Stimulated activated CD8-positive, alpha-beta memory T cell treated with anti-CD3 and anti-CD28 coated beads, Interleukin-12 subunit alpha, Interleukin-12 subunit beta, amount 100 ng/mL, for 24 hours (primary cell): ENCODE results near the gene EMC8.
"Not testable (repeated sequence)": the region's sequence is repeated elsewhere in the genome, so short reads cannot be mapped to it uniquely, and the experiment has no call there.

ENCODE experiments used
- DNase-seq: peaks from one replicate; pipeline ENCODE4 v3.0.0-alpha.2; 2020; ENCODE audit errors: extremely low read depth

Gene EMC8

DNA sequence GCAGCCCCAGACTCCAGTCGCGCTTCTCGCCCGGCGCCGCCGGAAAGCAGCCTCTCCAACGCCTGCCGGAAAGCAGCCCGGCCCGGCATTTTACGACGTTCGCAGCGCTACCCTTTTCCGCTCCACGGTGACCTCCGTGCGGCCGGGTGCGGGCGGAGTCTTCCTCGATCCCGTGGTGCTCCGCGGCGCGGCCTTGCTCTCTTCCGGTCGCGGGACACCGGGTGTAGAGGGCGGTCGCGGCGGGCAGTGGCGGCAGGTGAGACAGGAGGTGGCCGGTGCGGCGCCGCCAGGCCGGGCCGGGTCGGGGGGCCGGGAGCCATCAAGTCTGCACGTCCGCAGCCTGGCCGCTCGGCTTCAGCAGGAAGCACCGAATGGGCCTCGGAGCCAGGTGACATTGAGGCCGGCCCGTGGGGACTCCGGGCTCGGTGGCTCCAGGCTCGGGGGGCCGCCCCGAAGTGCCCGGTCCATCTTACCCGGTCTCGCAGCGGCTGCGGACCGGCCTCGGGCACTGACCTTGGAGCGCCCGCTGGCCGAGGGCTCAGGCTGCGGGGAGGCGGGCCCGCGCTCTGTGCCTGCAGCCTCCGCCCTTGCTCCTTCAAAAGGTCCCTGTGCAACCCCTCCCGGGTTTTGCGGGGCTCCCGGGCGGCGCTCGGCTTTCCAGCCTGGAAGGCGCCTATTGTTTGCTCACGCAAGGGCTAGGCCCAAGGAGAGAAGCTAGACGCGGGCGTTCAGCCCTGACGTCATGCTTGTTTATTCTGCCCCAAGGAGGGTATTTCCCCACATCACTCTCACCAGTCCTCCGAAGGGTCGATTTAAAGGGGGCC lies at the start of gene EMC8, which contains the start of gene COX4I1:
Gene EMC8, minus strand, starts transcription at position 48 of the 824 bp plus-strand sequence. CDS start 249 bp downstream, outside the sequence.
Gene COX4I1, plus strand, starts transcription at position 199 of the 824 bp plus-strand sequence. CDS start 1,511 bp downstream, outside the sequence.
- peak; percentile 87 for DNase-seq

DNA sequence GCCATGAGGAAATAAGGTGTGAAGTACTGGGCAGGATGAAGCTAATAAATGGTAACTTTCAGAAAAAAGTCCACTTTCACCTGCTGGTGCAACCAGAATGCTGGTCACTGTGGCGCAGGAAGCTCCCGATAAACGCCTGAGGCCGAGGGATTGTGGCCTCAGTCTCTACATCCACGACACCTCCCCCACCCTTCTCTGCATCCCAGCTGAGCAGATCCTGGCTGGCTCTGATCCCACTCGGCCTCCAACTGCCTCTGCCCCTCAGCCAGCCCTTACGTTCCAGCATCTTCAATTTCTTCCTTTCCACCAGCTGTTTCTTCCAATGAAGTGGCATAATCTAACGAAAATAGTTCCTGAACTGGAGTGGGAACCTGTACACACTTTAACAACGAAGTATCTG lies 49.6 kb upstream of the EMC8 start:
- DNase-seq = no peak

GRCh38 chr16:85847681-85848601 lies 48.6 kb upstream of the EMC8 start:
- DNase-seq = no peak

DNA sequence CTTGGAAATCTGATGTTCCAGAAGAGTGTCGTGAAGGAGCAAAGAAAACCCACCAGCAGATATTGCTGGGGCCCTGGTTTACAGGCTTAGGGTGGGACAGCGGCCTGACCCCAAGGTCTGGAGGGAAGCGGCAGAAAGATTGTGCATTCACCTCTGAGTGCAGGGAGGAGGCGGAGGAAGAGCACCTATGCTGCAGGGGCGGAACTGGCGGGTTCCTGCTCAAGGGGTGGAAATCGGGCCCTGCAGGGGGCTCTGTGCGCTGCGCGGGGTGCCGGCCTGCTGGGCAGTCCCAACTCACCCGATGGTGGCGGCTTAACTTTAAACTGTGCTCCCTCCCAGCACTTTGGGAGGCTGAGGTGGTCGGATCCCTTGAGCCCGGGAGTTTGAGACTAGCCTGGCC lies 47.7 kb upstream of the EMC8 start:
- no peak for DNase-seq

GRCh38 chr16:85846461-85846860 lies 47.1 kb upstream of the EMC8 start:
- DNase-seq = no peak

DNA sequence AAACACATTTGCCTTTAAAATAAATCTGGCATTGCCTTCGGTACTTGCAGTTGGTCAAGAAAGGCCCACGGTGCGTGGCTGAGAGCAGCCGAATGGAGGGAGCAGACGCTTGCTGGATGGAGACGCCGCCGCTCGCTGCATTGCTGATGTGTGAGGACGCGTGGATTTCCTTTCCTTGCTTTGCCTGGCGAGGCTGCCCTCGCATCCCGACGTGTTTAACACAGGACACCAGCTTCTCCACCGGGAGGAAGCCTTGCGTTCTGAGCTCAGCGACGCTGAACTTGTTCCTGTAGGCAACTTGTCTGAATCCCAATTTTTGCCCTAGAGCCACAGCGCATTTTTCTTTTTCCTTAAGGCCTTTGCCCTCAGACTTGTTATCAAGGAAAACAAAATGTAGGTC lies 45.9 kb upstream of the EMC8 start:
- DNase-seq = no peak

- DNase-seq = no peak
These were observed 45.4 kb upstream of the EMC8 start for GRCh38 chr16:85844786-85845185.

- no peak for DNase-seq
These were observed 44.8 kb upstream of the EMC8 start for GRCh38 chr16:85844169-85844481.

DNA sequence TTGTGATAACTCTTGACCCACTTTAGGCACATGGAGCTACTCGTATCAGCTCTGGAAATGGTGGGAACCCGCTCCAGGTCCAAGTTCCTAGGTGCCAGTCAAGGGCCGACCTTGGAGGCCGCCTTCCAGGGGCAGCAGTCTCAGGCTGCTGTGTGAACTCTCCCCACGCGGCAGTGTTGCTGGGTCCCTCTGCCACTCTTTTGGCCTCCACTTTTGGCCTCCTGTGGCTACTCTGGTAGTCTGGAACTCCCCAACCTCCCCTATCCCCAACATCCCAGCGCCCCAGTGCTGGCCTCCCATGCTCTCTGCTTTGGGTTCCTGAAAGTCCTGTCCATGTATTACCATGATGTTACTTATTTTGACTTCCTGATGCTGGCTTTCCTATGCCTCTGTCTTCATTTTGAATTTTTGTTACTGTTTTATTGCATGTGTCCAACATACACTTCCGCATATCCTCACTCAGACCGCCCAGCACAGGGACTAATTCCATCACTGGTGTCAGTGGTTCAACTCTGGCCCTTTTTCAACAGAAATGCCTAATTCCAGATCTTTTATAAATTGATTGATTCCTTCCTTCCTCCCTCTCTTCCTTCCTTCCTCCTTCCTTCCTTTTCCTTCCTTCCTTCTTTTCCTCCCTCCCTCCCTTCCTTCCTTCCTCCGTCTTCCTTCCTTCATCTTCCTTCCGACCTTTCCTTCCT lies 44.3 kb upstream of the EMC8 start:
- DNase-seq = no peak

DNA sequence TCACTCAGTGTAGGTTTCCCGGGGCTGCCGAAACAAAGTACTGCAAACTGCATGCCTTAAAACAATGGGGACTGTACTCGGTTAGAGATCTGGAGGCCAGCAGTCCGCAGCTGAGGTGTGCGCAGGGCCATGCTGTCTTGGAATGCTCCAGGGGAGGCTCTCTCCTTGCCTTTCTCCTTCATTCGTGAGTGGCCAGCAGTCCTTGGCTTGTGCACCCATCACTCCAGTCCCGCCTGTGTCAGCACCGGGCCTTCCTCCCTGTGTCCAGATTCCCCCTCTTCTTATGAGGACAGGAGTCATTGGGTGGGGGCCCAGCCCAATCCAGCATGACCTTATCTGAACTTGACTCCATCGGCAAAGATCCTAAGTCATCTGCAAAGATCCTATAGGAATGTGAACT lies 43.5 kb upstream of the EMC8 start:
- DNase-seq = no peak

GRCh38 chr16:85842435-85842834 lies 43.1 kb upstream of the EMC8 start:
- no peak for DNase-seq

DNA sequence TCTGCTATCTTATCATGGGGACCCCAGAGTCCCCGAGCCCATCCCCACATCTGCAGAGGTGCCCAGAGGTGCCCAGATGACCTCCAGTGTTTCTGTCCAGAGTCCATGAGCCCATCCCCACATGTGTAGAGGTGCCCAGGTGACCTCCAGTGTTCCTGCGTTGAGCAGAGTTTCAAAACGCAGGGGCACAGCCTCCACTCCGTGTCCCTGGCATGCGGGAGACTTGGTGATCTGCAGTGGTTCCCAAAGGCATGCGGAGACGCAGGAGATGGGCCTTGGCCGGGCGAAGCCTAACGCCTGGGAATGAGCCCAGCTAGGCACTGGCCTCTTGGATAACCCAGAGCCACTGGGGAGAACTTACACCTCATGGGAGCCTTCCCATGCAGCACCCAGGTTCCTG lies 41.5 kb upstream of the EMC8 start:
- DNase-seq = no peak

DNA sequence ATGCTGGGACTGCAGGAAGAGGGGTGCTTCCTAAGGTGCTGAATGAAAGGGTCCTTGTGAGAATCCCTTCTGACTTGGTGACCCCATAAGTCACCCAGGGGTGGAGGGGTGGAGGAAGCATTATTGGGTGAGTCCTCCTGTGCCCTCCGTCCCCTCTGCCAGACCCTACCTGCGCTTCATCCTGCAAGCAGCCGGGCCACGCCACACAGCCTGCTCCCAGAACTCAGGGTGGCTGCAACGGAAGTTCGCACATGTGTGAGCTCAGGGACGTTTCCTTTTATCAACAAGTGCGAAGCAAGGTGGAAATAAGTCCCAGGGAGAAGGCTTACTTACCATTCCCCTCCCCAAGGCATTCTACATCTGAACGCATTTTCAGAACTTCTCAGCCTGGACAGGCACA lies 41.1 kb upstream of the EMC8 start:
- DNase-seq = no peak

- no peak for DNase-seq
These were observed 40.4 kb upstream of the EMC8 start for GRCh38 chr16:85839681-85840240.

DNA sequence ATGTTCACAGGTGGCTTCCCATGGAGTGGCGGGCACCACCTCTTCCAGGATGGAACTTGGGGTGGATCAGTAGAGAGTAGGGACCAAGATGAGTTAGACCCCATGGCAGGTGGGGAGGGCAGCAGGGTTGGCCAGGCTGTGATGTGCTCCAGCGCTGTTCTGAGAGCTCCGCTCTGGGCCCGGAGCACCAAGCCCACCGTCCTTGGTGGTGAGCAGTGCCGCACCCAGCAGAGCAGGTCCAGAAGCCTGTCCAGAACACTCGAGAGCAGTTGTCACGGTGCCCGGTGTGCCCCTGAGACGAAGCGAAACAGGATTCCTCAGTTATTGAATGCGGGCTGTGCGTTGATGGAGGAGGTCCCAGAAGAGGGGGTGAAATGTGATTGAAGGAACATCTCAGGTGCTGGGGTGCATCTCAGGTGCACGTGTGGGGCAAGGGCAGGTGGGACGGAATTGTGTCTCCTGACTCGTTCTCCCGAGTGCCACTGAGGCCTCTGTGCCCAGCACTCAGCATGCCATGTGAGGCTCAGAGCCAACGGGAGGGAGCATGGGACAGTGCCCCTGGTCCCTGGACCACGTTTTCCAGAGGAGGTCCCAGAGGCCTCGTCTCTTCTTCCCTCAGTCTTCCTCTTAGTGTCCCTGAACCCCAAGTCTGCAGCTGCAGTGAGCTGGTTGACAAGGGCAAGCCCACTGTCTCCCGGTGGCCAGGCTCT lies 39.7 kb upstream of the EMC8 start:
- no peak for DNase-seq

DNA sequence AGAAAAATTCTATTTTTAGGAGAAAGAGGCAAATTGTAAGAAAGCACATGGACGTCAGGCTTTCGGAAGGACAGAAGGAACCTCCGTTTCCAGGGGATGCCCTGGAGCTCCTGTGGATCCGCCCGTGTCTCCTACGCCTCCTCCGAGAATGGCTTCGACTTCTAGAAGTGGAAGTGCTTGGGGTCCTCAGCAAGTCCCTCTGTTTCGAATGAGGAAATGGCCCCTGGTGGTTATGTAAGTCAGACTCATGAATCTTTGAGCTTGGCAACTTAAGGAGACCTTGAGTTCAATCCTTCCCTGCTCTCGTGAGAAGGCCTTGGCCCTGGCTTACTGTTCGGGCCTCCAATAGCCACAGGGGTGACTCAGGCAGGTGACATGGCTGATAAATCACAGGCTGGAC lies 39.0 kb upstream of the EMC8 start:
- no peak for DNase-seq

DNA sequence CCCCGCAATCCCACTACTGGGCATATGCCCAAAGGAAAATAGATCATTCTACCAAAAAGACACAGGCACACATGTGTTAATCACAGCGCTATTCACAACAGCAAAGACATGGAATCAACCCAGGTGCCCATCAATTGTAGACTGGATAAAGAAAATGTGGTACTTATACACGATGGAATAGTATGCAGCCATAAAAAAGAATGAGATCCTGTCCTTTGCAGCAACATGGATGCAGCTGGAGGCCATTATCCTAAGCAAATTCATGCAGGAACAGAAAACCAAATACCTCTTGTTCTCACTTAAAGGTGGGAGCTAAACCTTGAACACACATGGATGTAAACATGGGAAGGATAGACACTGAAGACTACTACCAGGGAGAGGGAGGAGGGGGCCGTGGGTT lies 38.3 kb upstream of the EMC8 start:
- not testable (repeated sequence) for DNase-seq

DNA sequence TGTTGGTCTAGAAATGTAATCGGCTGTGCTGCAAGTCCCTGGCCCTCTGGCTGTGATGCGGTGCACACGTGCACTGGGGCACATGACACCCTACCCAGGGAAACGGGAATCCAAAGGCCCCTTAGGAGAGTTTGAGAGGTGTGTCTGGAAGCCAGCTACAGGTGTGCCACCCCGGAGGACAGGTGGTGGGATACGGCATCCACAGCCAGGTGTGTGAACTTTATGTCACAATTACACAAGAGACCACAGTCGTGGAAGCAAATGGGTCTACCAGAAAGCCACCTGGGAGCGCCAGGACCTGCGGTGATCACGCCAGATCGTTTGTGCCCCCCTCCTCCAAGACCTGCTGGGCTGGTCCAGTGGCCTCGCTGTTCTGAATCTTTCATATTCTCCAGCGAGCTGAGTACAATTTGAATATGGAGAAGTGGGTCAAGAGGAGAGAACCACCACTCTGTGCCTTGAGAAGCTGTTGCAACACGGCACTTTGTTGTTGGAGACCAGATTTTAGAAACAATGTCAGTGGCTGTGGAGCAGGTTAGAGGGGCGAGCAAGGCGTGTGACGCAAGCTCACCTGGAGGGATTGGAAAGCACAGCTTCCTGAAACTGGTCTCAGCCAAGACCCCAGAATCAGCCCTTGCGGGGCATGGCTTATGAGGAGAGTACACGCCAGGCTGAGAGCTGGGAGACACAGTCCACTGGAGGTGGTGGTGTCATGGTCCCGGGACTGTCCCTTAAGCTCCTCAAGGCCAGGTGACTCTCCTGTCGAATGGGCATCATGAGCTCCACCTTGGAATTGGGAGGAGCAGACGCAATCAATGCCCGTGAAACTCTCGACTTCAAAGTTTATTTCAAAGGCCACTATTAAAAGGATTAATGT lies 37.6 kb upstream of the EMC8 start:
- DNase-seq = no peak

GRCh38 chr16:85835956-85836705 lies 36.8 kb upstream of the EMC8 start:
- no peak for DNase-seq
